ENCODE data around the gene SLC25A21. TPM values are rescaled to one million over a fixed set of nuclear protein-coding genes. Genes with fewer than 3 reads are reported as not detected.

Gene SLC25A21
- total RNA-seq, 4 donors from 2014 or later = 0.08 to 0.29 TPM; not detected in 2

DNA sequence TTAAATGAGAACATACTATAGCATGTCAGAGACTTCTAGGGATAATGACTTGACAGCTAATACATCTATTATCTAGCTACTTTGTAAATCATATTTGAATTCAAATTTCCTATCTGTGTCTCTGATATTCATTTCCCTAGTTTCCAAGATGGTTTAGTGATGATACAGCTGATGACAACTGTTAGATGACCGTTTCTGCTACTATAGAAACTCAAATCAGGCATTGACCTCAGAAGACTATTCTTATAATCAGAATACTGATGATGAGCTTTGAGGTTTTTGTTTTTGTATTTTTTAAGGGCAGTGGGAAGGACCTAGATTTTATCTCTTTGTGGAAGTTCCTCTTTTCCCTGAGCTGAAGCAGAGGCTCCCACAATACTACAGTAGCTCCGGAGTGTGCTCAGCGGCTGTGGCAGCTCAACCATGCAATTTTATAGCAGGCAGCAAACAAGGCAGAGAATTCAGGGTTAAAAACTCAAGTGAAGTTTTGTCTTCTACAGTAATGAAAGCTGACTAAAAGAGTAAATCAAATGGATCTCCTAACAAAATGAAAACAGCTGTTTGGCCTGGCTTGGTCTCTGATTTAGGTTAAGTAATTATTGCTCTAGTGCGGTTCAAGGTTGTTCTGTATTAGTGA is 145.1 kb downstream of the SLC25A21 start:
- no peak for DNase-seq (ENCODE audit: low spot score in 2 of 2)
- TF ChIP-seq POLR2A (IDR thresholded peaks at IDR 0.05) = no peak
- TF ChIP-seq, protein P1, sequence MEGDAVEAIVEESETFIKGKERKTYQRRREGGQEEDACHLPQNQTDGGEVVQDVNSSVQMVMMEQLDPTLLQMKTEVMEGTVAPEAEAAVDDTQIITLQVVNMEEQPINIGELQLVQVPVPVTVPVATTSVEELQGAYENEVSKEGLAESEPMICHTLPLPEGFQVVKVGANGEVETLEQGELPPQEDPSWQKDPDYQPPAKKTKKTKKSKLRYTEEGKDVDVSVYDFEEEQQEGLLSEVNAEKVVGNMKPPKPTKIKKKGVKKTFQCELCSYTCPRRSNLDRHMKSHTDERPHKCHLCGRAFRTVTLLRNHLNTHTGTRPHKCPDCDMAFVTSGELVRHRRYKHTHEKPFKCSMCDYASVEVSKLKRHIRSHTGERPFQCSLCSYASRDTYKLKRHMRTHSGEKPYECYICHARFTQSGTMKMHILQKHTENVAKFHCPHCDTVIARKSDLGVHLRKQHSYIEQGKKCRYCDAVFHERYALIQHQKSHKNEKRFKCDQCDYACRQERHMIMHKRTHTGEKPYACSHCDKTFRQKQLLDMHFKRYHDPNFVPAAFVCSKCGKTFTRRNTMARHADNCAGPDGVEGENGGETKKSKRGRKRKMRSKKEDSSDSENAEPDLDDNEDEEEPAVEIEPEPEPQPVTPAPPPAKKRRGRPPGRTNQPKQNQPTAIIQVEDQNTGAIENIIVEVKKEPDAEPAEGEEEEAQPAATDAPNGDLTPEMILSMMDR (IDR thresholded peaks at IDR 0.05) = no peak
- 54 to 60% methylated on average over 4 of the region's 4 CpGs for WGBS, 2 donors
- intact Hi-C loops (cut with DNase I; ENCODE audit: low total_unique reads) = no loop called here
- no peak overlapping the region for H3K4me3 ChIP-seq (ENCODE audit: low read depth, poor library complexity, severe bottlenecking)

DNA sequence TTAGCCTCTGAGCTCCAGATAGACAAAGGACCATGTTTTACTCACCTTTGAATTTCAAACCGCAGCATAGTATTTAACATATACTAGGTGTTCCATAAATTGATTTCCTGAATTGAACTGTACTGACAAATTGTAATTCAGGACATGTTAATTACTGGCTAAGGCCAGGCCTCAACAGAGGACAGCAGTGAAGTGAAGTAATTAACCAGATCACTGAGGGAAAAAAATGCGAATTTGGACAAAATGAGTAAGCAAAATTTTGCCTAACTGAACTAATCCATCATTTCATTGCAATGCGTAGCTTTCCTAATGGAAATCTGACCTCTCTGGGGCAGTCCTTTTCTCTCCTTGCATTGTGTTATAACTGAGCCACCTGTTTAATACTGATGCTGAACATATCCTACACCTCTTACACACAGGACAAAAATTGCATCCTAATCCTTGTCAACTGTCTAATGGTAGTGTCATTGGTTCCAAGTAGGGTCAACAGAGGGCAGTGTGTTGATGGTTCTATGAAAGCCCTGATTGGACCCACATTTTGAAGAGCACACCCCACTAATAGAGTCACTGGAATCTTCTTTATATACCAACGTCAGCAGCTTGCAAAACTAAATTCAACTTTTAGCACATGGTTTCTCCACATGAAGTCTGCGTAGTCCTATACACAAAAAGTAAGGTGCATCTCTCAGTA is 148.4 kb downstream of the SLC25A21 start:
- intact Hi-C loops (cut with DNase I; ENCODE audit: low total_unique reads) = no loop called here
- TF ChIP-seq POLR2A (IDR thresholded peaks at IDR 0.05) = no peak
- TF ChIP-seq, protein P1 (IDR thresholded peaks at IDR 0.05) = no peak
- H3K4me3 ChIP-seq (ENCODE audit: low read depth, poor library complexity, severe bottlenecking) = no peak overlapping the region
- DNase-seq (ENCODE audit: low spot score in 2 of 2) = no peak
- 91% methylated on average over 5 of the region's 5 CpGs for WGBS, 2 donors

DNA sequence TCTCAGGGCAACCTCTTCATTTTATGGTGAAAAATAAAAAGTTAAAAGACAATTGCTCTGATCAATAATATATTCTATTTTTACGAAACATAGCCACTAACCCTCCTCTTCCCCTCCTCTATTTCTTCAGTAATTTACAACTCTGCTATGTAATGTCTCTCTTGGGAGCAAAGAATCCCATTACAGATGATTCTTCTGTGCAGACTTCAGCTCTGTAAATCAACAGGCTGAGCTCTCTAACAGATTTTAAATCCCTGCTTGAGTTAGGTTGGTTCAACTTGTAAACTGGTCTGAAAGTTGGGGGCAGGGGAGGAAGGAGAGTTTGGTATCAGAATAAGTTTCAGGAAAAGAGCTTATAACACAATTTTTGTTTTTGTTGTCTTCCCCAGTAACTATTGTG is 151.0 kb downstream of the SLC25A21 start:
- intact Hi-C loops (cut with DNase I; ENCODE audit: low total_unique reads) = no loop called here
- no peak for DNase-seq (ENCODE audit: low spot score in 2 of 2)
- no peak overlapping the region for H3K4me3 ChIP-seq (ENCODE audit: low read depth, poor library complexity, severe bottlenecking)
- 69 to 74% methylated on average over 1 of the region's 1 CpG for WGBS, 2 donors
- TF ChIP-seq POLR2A (IDR thresholded peaks at IDR 0.05) = no peak
- TF ChIP-seq, protein P1 (IDR thresholded peaks at IDR 0.05) = no peak

DNA sequence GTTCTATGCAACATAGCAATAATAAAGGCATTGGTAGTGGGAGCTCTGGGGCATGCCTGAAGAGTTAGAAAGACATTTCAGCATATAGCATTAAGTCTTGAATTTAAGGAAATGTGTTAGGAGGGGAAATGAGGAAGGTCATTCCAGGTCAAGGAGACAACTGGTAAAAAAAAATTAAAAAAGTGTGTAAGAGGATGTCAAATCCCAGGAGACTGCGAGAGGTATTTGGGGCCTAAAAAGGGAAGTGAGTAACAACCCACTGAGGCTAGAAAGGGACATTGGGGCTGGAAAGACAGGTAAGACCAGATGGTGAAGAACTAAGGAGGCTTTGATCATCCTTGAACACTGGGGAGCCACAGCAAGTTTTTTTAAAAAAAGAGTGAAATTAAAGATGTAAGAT is 152.9 kb downstream of the SLC25A21 start:
- H3K4me3 ChIP-seq (ENCODE audit: low read depth, poor library complexity, severe bottlenecking) = no peak overlapping the region
- intact Hi-C loops (cut with DNase I; ENCODE audit: low total_unique reads) = no loop called here
- 69 to 73% methylated on average over 1 of the region's 1 CpG for WGBS, 2 donors
- TF ChIP-seq, protein P1 (IDR thresholded peaks at IDR 0.05) = no peak
- no peak for TF ChIP-seq POLR2A (IDR thresholded peaks at IDR 0.05)
- DNase-seq (ENCODE audit: low spot score in 2 of 2) = no peak

DNA sequence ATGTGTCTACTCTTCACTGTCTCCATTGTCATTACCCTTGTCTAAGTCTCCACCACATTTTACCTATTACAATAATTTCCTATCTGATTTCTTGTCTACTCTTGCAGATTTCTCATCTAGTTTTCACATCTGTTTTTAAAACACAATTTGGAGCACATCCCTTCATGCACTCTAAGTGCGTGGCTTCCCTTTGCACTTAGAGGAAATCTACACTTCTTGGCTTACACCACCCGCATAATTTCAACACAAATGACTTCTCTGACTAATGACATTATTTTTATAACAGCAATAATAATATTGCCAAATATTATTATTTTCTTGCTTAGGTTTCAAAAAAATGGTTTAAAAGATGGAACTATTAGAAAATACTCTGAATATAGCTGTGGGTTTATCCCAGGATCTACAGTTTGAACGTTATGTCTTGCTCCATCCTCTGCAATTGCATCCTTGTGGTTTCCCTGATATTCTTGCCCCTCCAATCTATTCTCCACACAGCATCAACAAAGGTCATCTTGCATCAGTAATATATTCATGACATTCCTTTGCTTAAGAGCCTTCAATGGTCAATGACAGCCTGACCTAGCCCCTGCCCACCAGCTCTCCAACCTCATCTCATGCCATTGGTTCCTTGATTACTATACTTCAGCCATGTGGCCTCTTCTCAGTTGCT is 153.7 kb downstream of the SLC25A21 start:
- no peak for TF ChIP-seq POLR2A (IDR thresholded peaks at IDR 0.05)
- TF ChIP-seq, protein P1 (IDR thresholded peaks at IDR 0.05) = no peak
- intact Hi-C loops (cut with DNase I; ENCODE audit: low total_unique reads) = no loop called here
- 58 to 63% methylated on average over 3 of the region's 3 CpGs for WGBS, 2 donors
- no peak overlapping the region for H3K4me3 ChIP-seq (ENCODE audit: low read depth, poor library complexity, severe bottlenecking)
- DNase-seq (ENCODE audit: low spot score in 2 of 2) = no peak

Data from lower leg skin (tissue), 4 donors.